ENCODE measurements around the gene SESN1.

Gene SESN1

DNA sequence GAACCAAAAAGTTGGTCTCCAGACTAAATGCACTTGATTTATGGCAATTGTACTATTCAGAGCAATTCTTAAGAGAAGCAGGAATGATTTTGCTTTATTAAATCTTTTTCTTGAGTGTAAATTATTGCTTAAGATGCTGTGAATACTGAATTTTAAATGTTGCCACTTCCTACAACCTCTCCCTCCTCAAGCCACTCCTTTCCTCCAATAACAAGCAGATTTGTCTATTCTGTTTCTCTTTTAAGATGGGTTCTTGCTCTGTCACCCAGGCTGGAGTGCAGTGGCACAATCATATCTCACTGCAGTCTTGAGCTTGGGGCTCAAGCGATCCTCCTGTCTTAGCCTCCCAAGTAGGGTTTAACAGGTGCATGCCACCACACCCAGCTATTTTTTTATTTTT lies 65.3 kb downstream of the SESN1 start:
- no peak for DNase-seq (ENCODE audit: low read depth in 2 of 2)

DNA sequence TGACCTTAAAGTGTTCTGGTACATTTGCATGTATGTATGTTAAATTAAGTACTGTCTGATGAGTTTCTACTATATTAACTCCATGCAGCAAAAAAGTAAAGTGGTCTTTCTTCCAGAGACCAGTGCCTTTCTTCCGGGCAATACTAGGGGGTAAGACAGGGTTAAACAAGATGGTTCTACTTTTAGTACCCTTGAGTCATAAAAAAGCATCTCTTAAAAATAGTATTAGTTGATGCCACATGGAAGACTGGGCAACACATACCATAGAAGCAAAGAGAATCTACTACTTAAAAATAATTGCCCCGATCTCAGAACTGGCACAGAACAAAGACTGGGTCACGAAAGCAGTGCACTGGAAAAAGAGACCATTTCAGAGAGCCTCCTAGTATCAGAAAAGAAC lies 66.2 kb downstream of the SESN1 start:
- DNase-seq (ENCODE audit: low read depth in 2 of 2), result no peak

DNA sequence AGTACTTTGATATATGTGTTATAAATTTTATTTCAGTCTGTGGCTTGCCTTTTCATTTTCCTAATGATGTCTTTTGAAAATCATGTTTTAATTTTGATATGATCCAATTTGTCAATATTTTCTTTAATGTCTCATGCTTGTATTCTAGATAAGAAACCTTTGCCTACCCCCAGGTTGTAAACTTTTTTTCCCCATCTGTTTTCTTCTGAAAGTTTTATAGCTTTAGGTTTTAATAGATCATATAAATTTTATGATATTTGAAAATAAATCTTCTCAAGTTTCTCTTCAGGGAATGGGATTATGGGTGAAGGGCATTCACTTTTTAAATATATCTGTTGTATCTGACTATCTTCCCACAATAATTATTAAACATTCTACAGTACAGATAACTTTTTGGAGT lies 66.7 kb downstream of the SESN1 start:
- no peak for DNase-seq (ENCODE audit: low read depth in 2 of 2)

- no peak for DNase-seq (ENCODE audit: low read depth in 2 of 2)
These were observed 69.0 kb downstream of the SESN1 start for GRCh38 chr6:109025639-109026038.

GRCh38 chr6:109024784-109025183 lies 69.9 kb downstream of the SESN1 start:
- DNase-seq (ENCODE audit: low read depth in 2 of 2), result no peak

DNA sequence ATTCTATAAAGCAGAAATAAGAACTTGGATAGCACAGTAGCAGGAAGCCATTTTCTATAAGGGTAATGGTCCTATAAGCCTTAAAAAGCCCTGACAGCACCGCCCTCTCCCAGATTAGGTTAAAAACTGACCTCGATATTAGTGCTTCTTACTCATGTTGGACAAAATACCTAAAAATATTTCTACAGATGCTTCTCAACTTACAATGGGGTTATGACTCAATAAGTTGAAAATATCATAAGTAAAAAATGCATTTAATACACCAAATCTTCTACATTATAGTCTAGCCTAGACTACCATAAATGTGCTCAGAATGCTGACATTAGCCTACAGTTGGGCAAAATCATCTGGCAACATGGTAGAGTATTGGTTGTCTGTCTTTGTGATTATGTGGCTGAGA lies 70.3 kb downstream of the SESN1 start:
- DNase-seq (ENCODE audit: low read depth in 2 of 2), result no peak

GRCh38 chr6:109023356-109023925 lies 71.2 kb downstream of the SESN1 start:
- DNase-seq (ENCODE audit: low read depth in 2 of 2), result no peak

DNA sequence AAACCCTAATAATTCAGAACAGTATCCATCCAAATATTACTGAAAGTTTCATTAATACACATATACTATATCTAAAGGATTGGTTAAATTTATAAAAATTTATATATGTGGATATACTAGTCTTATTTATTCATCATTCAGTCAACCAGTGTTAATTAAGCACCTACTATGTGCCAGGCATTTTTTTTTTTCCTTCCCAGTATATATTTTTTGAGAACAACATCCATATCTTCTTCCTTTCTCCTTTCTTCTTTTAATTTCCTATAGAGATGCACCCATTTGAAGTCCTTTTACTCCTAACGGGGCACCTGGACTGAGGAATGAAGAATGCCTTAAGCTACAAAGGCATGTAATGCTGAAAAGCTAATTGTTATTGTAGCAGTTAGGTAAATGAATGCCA lies 72.8 kb downstream of the SESN1 start:
- DNase-seq (ENCODE audit: low read depth in 2 of 2), result no peak

- no peak for DNase-seq (ENCODE audit: low read depth in 2 of 2)
These were observed 74.7 kb downstream of the SESN1 start for GRCh38 chr6:109019911-109020310.

GRCh38 chr6:109015176-109015575 lies 79.5 kb downstream of the SESN1 start:
- DNase-seq (ENCODE audit: low read depth in 2 of 2), result no peak

GRCh38 chr6:109014606-109015005 lies 80.0 kb downstream of the SESN1 start:
- no peak for DNase-seq (ENCODE audit: low read depth in 2 of 2)

- DNase-seq (ENCODE audit: low read depth in 2 of 2), result no peak
These were observed 80.9 kb downstream of the SESN1 start for GRCh38 chr6:109013656-109014305.

GRCh38 chr6:109010705-109011102 lies 83.9 kb downstream of the SESN1 start:
- DNase-seq (ENCODE audit: low read depth in 2 of 2), result no peak

DNA sequence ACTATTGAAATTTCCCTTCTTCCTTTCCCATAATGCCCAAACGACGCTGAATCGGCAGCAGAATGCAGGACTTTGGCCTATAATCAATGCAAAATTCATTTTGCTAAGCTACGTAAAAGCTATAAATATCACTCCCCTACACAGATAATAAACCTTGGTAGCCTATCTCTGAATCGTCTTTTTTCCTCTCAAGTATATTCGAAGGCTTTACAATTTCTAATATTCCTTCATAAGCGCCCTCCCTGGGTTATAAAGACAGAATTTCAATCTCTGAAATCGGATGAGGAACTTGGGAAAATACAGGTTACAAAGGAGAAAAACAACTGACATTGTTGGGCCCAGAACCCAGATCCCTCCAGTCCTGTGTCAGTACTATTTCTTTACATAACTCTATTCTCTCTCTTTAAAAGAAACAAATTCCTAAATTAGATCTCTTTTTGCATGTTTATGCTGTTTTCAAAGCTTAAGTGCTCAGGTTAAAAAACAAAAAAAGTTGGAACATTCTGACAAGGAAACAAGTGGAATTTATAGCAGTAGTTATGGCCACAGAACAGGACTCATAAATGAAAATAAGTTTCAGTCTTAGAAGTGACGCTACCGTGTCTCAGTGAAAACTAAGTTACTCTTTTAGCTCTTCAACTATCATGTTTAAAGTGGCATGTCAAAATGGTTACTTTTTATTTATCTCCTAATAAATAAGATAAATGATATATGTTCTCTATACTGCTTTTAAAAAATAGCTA lies 84.5 kb downstream of the SESN1 start:
- no peak for DNase-seq (ENCODE audit: low read depth in 2 of 2)

GRCh38 chr6:109009236-109009961 lies 85.2 kb downstream of the SESN1 start:
- peak; percentile 87 to 90 for DNase-seq (ENCODE audit: low read depth in 2 of 2)

GRCh38 chr6:109008537-109009235 lies 86.0 kb downstream of the SESN1 start:
- DNase-seq (ENCODE audit: low read depth in 2 of 2), result no peak

DNA sequence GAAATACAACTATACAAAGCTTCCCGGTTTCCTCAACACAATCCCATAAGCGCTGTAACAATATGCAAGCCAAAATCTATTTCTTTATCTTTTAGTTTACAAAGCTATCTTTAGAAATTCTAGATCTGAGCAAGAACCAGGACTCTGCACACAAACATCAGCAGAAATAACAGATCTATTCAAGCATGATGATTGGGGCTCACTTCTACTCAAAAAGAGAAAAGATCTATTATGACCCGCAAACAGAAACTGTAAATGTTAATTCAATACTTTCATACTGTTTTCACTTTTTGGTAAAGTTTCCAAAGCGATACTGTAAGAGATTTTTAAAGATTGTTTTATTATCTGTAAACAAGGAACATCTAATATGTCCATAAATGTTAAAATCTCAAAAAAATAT lies 86.6 kb downstream of the SESN1 start:
- no peak for DNase-seq (ENCODE audit: low read depth in 2 of 2)

- DNase-seq (ENCODE audit: low read depth in 2 of 2), result no peak
These were observed 87.1 kb downstream of the SESN1 start for GRCh38 chr6:109007521-109007920.

- DNase-seq (ENCODE audit: low read depth in 2 of 2), result no peak
These were observed 87.8 kb downstream of the SESN1 start for GRCh38 chr6:109006818-109007217.

GRCh38 chr6:109002882-109003281 lies 91.8 kb downstream of the SESN1 start:
- no peak for DNase-seq (ENCODE audit: low read depth in 2 of 2)

DNA sequence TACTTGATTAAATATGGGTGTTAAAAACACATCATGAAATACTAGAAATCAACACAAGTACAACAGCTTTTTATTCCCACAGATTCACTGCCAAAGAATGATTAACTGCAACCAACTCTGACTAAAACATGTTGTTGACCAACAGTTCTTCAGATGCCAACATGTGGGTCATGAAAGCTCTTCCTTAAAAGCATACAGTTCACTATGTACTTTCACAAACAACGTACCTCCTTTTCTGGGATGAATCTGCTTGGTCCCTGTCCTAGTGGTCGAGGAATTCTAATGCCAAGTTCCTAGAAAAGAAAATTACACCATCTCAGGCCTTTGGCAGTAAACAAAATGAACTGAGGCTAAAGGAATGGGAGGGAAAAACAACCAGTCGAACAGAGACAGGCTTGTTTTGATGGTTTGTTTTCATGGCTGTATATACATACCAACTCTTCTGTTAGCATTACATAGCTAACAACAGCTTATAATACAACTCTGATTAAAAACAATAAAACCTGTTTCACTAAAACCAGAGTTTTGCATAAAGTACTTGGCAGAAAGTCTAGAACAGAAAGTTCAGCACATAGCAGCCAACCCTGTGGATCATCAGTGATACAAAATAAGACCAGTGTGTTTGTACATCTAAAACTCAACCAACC lies 92.5 kb downstream of the SESN1 start:
- DNase-seq (ENCODE audit: low read depth in 2 of 2), result no peak

Data from activated CD4-positive, alpha-beta T cell treated with anti-CD3 and anti-CD28 coated beads for 24 hours (primary cell).